Stimulated activated CD8-positive, alpha-beta memory T cell treated with anti-CD3 and anti-CD28 coated beads, Interleukin-15, amount 100 ng/mL, for 48 hours (primary cell): ENCODE data around the gene SH3YL1.

Experiments
- DNase-seq, 2 donors: peaks; one replicate each; pipeline ENCODE4 v3.0.0-alpha.2; 2020; ENCODE audit warnings: low read depth in 2 of 2

SH3YL1 gene

GRCh38 chr2:223971-224760, 39.7 kb downstream of the SH3YL1 start:
- DNase-seq: no peak

GRCh38 chr2:223451-223850, 40.4 kb downstream of the SH3YL1 start:
- no peak for DNase-seq

- DNase-seq: no peak
Observed at GRCh38 chr2:216068-216467, 47.8 kb downstream of the SH3YL1 start.

- no peak for DNase-seq
Observed at GRCh38 chr2:213932-214693, 49.7 kb downstream of the SH3YL1 start.

GRCh38 chr2:211486-212184, 52.2 kb downstream of the SH3YL1 start:
- no peak for DNase-seq

- DNase-seq: no peak
Observed at GRCh38 chr2:210660-211059, 53.2 kb downstream of the SH3YL1 start.

- no peak for DNase-seq
Observed at GRCh38 chr2:209470-209869, 54.4 kb downstream of the SH3YL1 start.

- DNase-seq: no peak
Observed at GRCh38 chr2:208335-208734, 55.5 kb downstream of the SH3YL1 start.

GRCh38 chr2:203984-204383, 59.8 kb downstream of the SH3YL1 start:
- DNase-seq: no peak

- DNase-seq: no peak
Observed at GRCh38 chr2:203401-203800, 60.4 kb downstream of the SH3YL1 start.

- no peak for DNase-seq
Observed at GRCh38 chr2:202945-203344, 60.9 kb downstream of the SH3YL1 start.

GRCh38 chr2:201648-202433, 62.0 kb downstream of the SH3YL1 start:
- no peak for DNase-seq

GRCh38 chr2:199041-199966, 64.5 kb downstream of the SH3YL1 start:
- DNase-seq: no peak

- no peak for DNase-seq
Observed at GRCh38 chr2:196406-196805, 67.4 kb downstream of the SH3YL1 start.

- DNase-seq: no peak
Observed at GRCh38 chr2:195932-196331, 67.9 kb downstream of the SH3YL1 start.

- peak in 1 of 2 donors; percentile 43 for DNase-seq
Observed at GRCh38 chr2:193141-193671, 70.6 kb downstream of the SH3YL1 start.

GRCh38 chr2:191311-192190, 72.3 kb downstream of the SH3YL1 start:
- DNase-seq: no peak

GRCh38 chr2:187825-188224, 76.0 kb downstream of the SH3YL1 start:
- DNase-seq: no peak

- no peak for DNase-seq
Observed at GRCh38 chr2:185221-185620, 78.6 kb downstream of the SH3YL1 start.
